H9 (cell line): Measurements from ENCODE around the gene C21orf58. TPM values are rescaled to one million over a fixed set of nuclear protein-coding genes. Genes with fewer than 3 reads are reported as not detected.
A peak's percentile ranks its signal among the peaks of the same experiment; 100 is the strongest.

Experiments used
- DNase-seq: peaks from one replicate; pipeline ENCODE4 v3.0.0-alpha.2; 2017
- H2AFZ ChIP-seq: one replicate; pipeline ENCODE4 v1.6.1; 2013; ENCODE audit warnings: mild to moderate bottlenecking, low read length, control low read depth, moderate library complexity
- H2AK5ac ChIP-seq: 2 replicates; pipeline ENCODE4 v1.6.1; 2013; ENCODE audit warnings: low read length, control low read depth, mixed read lengths; ENCODE audit not compliant: insufficient read length
- H2BK120ac ChIP-seq: one replicate; pipeline ENCODE4 v1.6.1; 2013; ENCODE audit warnings: low read depth, mild to moderate bottlenecking, low read length, control low read depth, inconsistent platforms; ENCODE audit not compliant: poor library complexity, severe bottlenecking
- H2BK12ac ChIP-seq: 2 replicates; pipeline ENCODE4 v1.6.1; 2013; ENCODE audit warnings: low read length, control low read depth, mixed read lengths, low read depth; ENCODE audit not compliant: insufficient read length
- H2BK15ac ChIP-seq: 2 replicates; pipeline ENCODE4 v1.6.1; 2013; ENCODE audit warnings: low read depth, low read length, control low read depth
- H2BK20ac ChIP-seq: one replicate; pipeline ENCODE4 v1.6.1; 2013; ENCODE audit warnings: low read depth, mild to moderate bottlenecking, low read length, control low read depth, inconsistent platforms; ENCODE audit not compliant: poor library complexity, severe bottlenecking
- H2BK5ac ChIP-seq: 2 replicates; pipeline ENCODE4 v1.6.1; 2013; ENCODE audit warnings: low read length, control low read depth, mixed read lengths; ENCODE audit not compliant: insufficient read length
- H3K14ac ChIP-seq: 2 replicates; pipeline ENCODE4 v1.6.1; 2013; ENCODE audit warnings: low read length, control low read depth; ENCODE audit not compliant: insufficient read depth
- H3K18ac ChIP-seq: 2 replicates; pipeline ENCODE4 v1.6.1; 2013; ENCODE audit warnings: low read depth, mild to moderate bottlenecking, mixed read lengths, low read length, control low read depth; ENCODE audit not compliant: insufficient read length
- H3K23ac ChIP-seq: 2 replicates; pipeline ENCODE4 v1.6.1; 2013; ENCODE audit warnings: low read length, control low read depth, mixed read lengths, low read depth; ENCODE audit not compliant: insufficient read length
- H3K23me2 ChIP-seq: 2 replicates; pipeline ENCODE4 v1.6.1; 2013; ENCODE audit warnings: low read depth, mild to moderate bottlenecking, mixed read lengths, low read length, control low read depth; ENCODE audit not compliant: insufficient read length, poor library complexity, severe bottlenecking
- H3K27ac ChIP-seq: 2 replicates; pipeline ENCODE4 v1.5.1; 2013; ENCODE audit warnings: low read length, control low read depth, mixed read lengths, low read depth; ENCODE audit not compliant: insufficient read length
- H3K27me3 ChIP-seq: 2 replicates; pipeline ENCODE4 v1.6.1; 2013; ENCODE audit warnings: low read length, control low read depth, inconsistent platforms; ENCODE audit not compliant: insufficient read depth
- H3K4ac ChIP-seq: 2 replicates; pipeline ENCODE4 v1.6.1; 2013; ENCODE audit warnings: low read depth, mild to moderate bottlenecking, control low read depth, inconsistent platforms, low read length, moderate library complexity
- H3K4me1 ChIP-seq: 2 replicates; pipeline ENCODE4 v1.6.1; 2013; ENCODE audit warnings: low read length, control low read depth, inconsistent platforms; ENCODE audit not compliant: insufficient read depth
- H3K4me2 ChIP-seq: 2 replicates; pipeline ENCODE4 v1.6.1; 2013; ENCODE audit warnings: low read length, control low read depth, mixed read lengths; ENCODE audit not compliant: insufficient read length, insufficient read depth
- H3K56ac ChIP-seq: 2 replicates; pipeline ENCODE4 v1.6.1; 2013; ENCODE audit warnings: low read depth, mild to moderate bottlenecking, mixed read lengths, low read length, control low read depth; ENCODE audit not compliant: insufficient read length
- H3K79me1 ChIP-seq: 2 replicates; pipeline ENCODE4 v1.6.1; 2013; ENCODE audit warnings: low read depth, mild to moderate bottlenecking, moderate library complexity, low read length, control low read depth, inconsistent platforms; ENCODE audit not compliant: insufficient read depth, poor library complexity, severe bottlenecking
- H3K79me2 ChIP-seq: 2 replicates; pipeline ENCODE4 v1.6.1; 2013; ENCODE audit warnings: low read length, control low read depth, inconsistent platforms; ENCODE audit not compliant: insufficient read depth
- H3K9ac ChIP-seq: 2 replicates; pipeline ENCODE4 v1.6.1; 2013; ENCODE audit warnings: low read length, control low read depth, mixed read lengths; ENCODE audit not compliant: insufficient read length; ENCODE audit errors: extremely low read depth
- H3K9me3 ChIP-seq: one replicate; pipeline ENCODE4 v1.6.1; 2013; ENCODE audit warnings: low read depth, low read length, inconsistent platforms; ENCODE audit not compliant: control insufficient read depth
- H3T11ph ChIP-seq: one replicate; pipeline ENCODE4 v1.6.1; 2013; ENCODE audit warnings: mild to moderate bottlenecking, low read length, control low read depth, inconsistent platforms
- H4K20me1 ChIP-seq: one replicate; pipeline ENCODE4 v1.6.1; 2013; ENCODE audit not compliant: control insufficient read depth, insufficient read length, insufficient read depth
- H4K5ac ChIP-seq: 2 replicates; pipeline ENCODE4 v1.6.1; 2013; ENCODE audit warnings: low read depth, mild to moderate bottlenecking, mixed read lengths, low read length, control low read depth; ENCODE audit not compliant: insufficient read length
- H4K8ac ChIP-seq: replicated peaks from 2 replicates; pipeline ENCODE4 v1.6.1; 2013; ENCODE audit warnings: low read length, control low read depth, mixed read lengths, low read depth; ENCODE audit not compliant: insufficient read length
- H4K91ac ChIP-seq: 2 replicates; pipeline ENCODE4 v1.6.1; 2013; ENCODE audit warnings: low read depth, mild to moderate bottlenecking, moderate library complexity, mixed read lengths, low read length, control low read depth; ENCODE audit not compliant: insufficient read length
- H3K27ac Mint-ChIP-seq, 3 experiments: 2 replicates in 2 of 3; 3 replicates in 1 of 3; pipeline ENCODE4 v1.8.0; 2020 to 2021; ENCODE audit warnings: mixed read lengths in 3 of 3, mild to moderate bottlenecking in 1 of 3, moderate library complexity in 1 of 3
- H3K27me3 Mint-ChIP-seq: 2 replicates; pipeline ENCODE4 v1.8.0; 2021; ENCODE audit warnings: low read depth, mild to moderate bottlenecking, moderate library complexity, mixed read lengths
- H3K36me3 Mint-ChIP-seq, 3 experiments: 2 replicates in 2 of 3; 3 replicates in 1 of 3; pipeline ENCODE4 v1.8.0; 2020 to 2021; ENCODE audit warnings: low read depth in 3 of 3, mixed read lengths in 3 of 3; ENCODE audit not compliant: insufficient read depth in 1 of 3
- H3K4me1 Mint-ChIP-seq, 2 experiments: 2 replicates each; pipeline ENCODE4 v1.8.0; 2020; ENCODE audit warnings: mixed read lengths in 2 of 2
- H3K4me3 Mint-ChIP-seq, 2 experiments: 2 replicates in 1 of 2; 3 replicates in 1 of 2; pipeline ENCODE4 v1.8.0; 2020 to 2021; ENCODE audit warnings: mild to moderate bottlenecking in 2 of 2, mixed read lengths in 2 of 2, moderate library complexity in 1 of 2
- H3K9me3 Mint-ChIP-seq, 2 experiments: 2 replicates in 1 of 2; 3 replicates in 1 of 2; pipeline ENCODE4 v1.8.0; 2020; ENCODE audit warnings: mild to moderate bottlenecking in 2 of 2, mixed read lengths in 2 of 2, moderate library complexity in 1 of 2
- WGBS: extraction: QIAGEN DNeasy Blood & Tissue Kit; methylation state at CpG from one replicate; pipeline ENCODE4 v1.1.7; 2013; ENCODE audit warnings: missing lambda C conversion rate, low lambda C conversion rate, mixed read lengths; ENCODE audit not compliant: insufficient read length; ENCODE audit errors: extremely low coverage; 5-methylcytosine and 5-hydroxymethylcytosine counted together
- total RNA-seq: library from RNA; stranded (reverse); gene quantifications from 2 replicates; pipeline ENCODE4 v1.2.1, GENCODE V29; 2021
- TF ChIP-seq, protein P1 (sequence below): fragments of 200-600 bp; sonication (generic); conservative IDR thresholded peaks from 3 replicates; pipeline ENCODE4 v1.8.0; 2021; ENCODE audit warnings: antibody characterized with exemption, mild to moderate bottlenecking

Gene C21orf58
- total RNA-seq, 1 experiment from 2014 or later: 17.2 TPM

DNA sequence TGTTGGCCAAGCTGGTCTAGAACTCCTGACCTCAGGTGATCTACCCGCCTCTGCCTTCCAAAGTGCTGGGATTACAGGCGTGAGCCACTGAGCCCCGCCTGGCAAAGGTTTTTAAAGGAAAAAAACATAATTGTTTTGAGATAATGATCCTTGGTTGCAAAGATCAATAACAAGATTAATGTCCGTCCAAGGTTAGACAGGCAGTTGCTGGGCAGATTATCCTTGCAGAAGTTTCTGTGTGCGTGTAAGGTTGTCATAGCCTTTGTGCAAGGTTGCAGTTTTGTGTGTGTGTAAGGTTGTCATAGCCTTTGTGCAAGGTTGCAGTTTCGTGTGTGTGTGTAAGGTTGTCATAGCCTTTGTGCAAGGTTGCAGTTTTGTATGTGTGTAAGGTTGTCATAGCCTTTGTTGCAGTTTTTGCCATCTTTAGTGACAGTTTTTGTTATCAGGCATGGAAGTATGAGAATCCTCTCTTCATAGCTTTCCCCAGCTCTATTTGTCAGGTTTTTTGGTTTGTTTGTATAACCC is 34.0 kb downstream of the C21orf58 start:
- 0 out of 7 replicates have a peak overlapping the region, but pooled peaks of 1 of the 3 experiments have one; percentile 8 for H3K27ac Mint-ChIP-seq
- H3K4ac ChIP-seq: no peak overlapping the region
- H3K4me3 Mint-ChIP-seq: no peak overlapping the region

More for the DNA sequence above, 34.0 kb downstream of the C21orf58 start:
- H2AK5ac ChIP-seq: no peak overlapping the region
- no peak overlapping the region for H3K14ac ChIP-seq
- no peaks in the 10 kb centered on the region for H4K20me1 ChIP-seq
- Mint-ChIP-seq H3K36me3 (peaks cover 18 to 24% (median 22%) of the 10 kb centered on the region in 3 experiments), H3K4me1 (peaks cover 29 to 36% of the 10 kb centered on the region in 2 experiments), H3K9me3 (no peaks in the 10 kb centered on the region; a peak in 1 of 5 replicates), H3K27me3 (no peaks in the 10 kb centered on the region; the same call in 1 of the 2 replicates)
- H3K56ac ChIP-seq: no peak overlapping the region
- no peak overlapping the region for H3K9ac ChIP-seq
- peaks cover 5% of the 10 kb centered on the region; the same call in 1 of the 2 replicates for H3K4me1 ChIP-seq
- no peak overlapping the region for H4K5ac ChIP-seq
- no peak overlapping the region for H2BK5ac ChIP-seq
- H3K4me2 ChIP-seq: no peak overlapping the region
- H3K18ac ChIP-seq: no peak overlapping the region
- H3K23ac ChIP-seq: no peak overlapping the region
- H2BK15ac ChIP-seq: no peak overlapping the region
- no peak overlapping the region for H4K91ac ChIP-seq
- TF ChIP-seq, protein P1, sequence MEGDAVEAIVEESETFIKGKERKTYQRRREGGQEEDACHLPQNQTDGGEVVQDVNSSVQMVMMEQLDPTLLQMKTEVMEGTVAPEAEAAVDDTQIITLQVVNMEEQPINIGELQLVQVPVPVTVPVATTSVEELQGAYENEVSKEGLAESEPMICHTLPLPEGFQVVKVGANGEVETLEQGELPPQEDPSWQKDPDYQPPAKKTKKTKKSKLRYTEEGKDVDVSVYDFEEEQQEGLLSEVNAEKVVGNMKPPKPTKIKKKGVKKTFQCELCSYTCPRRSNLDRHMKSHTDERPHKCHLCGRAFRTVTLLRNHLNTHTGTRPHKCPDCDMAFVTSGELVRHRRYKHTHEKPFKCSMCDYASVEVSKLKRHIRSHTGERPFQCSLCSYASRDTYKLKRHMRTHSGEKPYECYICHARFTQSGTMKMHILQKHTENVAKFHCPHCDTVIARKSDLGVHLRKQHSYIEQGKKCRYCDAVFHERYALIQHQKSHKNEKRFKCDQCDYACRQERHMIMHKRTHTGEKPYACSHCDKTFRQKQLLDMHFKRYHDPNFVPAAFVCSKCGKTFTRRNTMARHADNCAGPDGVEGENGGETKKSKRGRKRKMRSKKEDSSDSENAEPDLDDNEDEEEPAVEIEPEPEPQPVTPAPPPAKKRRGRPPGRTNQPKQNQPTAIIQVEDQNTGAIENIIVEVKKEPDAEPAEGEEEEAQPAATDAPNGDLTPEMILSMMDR: no peak
- no peak overlapping the region for H2BK120ac ChIP-seq
- H2BK20ac ChIP-seq: no peak overlapping the region
- no peaks in the 10 kb centered on the region for H3K27me3 ChIP-seq
- no peak overlapping the region for H4K8ac ChIP-seq
- no peak overlapping the region for H2AFZ ChIP-seq
- H3K27ac ChIP-seq: no peak overlapping the region
- peaks cover 5% of the 10 kb centered on the region for H3K23me2 ChIP-seq
- peaks cover under 1% of the 10 kb centered on the region for H3K79me1 ChIP-seq
- WGBS: no CpG with 5 or more reads among the region's 6 CpGs
- no peak overlapping the region for H3T11ph ChIP-seq
- H3K9me3 ChIP-seq: no peaks in the 10 kb centered on the region
- H2BK12ac ChIP-seq: no peak overlapping the region
- DNase-seq: no peak
- peaks cover 6% of the 10 kb centered on the region; the same call in 1 of the 2 replicates for H3K79me2 ChIP-seq
